Transverse colon (tissue), 3 donors: Measurements from ENCODE around the gene AMPD3.
"Not testable (repeated sequence)": the region's sequence is repeated elsewhere in the genome, so short reads cannot be mapped to it uniquely, and the experiment has no call there.

Experiments used
- POLR2A ChIP-seq: fragments of 450-650 bp; IDR thresholded peaks from one replicate; pipeline ENCODE4 v1.6.1; 2016; ENCODE audit warnings: antibody characterized with exemption, mild to moderate bottlenecking, moderate library complexity
- TF ChIP-seq, protein P1 (sequence below), 5 experiments: fragments of 200-600 bp in 3 of 5; fragments of 450-650 bp in 2 of 5; sonication (generic) in 3 of 5; IDR thresholded peaks; 1 replicate in 2 of 5; 2 replicates in 3 of 5; pipeline ENCODE4 v1.5.1; 2016 to 2017; ENCODE audit warnings: antibody characterized with exemption in 5 of 5, inconsistent platforms in 3 of 5, mild to moderate bottlenecking in 2 of 5, moderate library complexity in 1 of 5

DNA sequence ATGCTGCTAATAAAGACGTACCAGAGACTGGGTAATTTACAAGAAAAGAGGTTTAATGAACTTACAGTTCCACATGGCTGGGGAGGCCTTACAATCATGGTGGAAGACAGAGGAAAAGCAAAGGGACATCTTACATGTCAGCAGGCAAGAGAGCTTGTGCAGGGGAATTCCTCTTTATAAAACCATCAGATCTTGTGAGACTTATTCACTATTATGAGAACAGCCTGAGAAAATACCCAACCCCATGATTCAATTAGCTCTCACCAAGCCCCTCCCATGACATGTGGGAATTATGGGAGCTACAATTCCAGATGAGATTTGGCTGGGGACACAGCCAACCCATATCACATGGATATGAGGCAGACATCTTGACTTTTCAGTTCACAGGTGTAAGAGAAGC is 18.4 kb upstream of the AMPD3 start:
- TF ChIP-seq, protein P1, sequence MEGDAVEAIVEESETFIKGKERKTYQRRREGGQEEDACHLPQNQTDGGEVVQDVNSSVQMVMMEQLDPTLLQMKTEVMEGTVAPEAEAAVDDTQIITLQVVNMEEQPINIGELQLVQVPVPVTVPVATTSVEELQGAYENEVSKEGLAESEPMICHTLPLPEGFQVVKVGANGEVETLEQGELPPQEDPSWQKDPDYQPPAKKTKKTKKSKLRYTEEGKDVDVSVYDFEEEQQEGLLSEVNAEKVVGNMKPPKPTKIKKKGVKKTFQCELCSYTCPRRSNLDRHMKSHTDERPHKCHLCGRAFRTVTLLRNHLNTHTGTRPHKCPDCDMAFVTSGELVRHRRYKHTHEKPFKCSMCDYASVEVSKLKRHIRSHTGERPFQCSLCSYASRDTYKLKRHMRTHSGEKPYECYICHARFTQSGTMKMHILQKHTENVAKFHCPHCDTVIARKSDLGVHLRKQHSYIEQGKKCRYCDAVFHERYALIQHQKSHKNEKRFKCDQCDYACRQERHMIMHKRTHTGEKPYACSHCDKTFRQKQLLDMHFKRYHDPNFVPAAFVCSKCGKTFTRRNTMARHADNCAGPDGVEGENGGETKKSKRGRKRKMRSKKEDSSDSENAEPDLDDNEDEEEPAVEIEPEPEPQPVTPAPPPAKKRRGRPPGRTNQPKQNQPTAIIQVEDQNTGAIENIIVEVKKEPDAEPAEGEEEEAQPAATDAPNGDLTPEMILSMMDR (IDR thresholded peaks at IDR 0.05): not testable (repeated sequence)
- TF ChIP-seq POLR2A: not testable (repeated sequence)
